ENCODE measurements around the gene VAV3. TPM values are rescaled to one million over a fixed set of nuclear protein-coding genes. Genes with fewer than 3 reads are reported as not detected.
"Not testable (repeated sequence)": the region's sequence is repeated elsewhere in the genome, so short reads cannot be mapped to it uniquely, and the experiment has no call there.

VAV3 gene
- total RNA-seq, 1 donor from 2014 or later = 159 TPM

GRCh38 chr1:107706182-107706581 is 258.8 kb downstream of the VAV3 start:
- no peak for DNase-seq (ENCODE audit: low spot score)
- Mint-ChIP-seq H3K36me3 (ENCODE audit: low read depth, unreplicated experiment) (peaks cover 42% of the 10 kb centered on the region), H3K27me3 (ENCODE audit: unreplicated experiment) (peaks cover 9% of the 10 kb centered on the region), H3K4me1 (ENCODE audit: unreplicated experiment) (peaks cover 4% of the 10 kb centered on the region), H3K4me3 (ENCODE audit: unreplicated experiment) (no peak overlapping the region), H3K27ac (ENCODE audit: unreplicated experiment) (no peak overlapping the region), H3K9me3 (ENCODE audit: unreplicated experiment) (no peaks in the 10 kb centered on the region)
- TF ChIP-seq CTCF (IDR thresholded peaks at IDR 0.05; ENCODE audit: unreplicated experiment) = no peak

- H3K4me1 Mint-ChIP-seq (ENCODE audit: unreplicated experiment) = peaks cover 4% of the 10 kb centered on the region
These were observed 260.1 kb downstream of the VAV3 start for GRCh38 chr1:107704911-107705310.

GRCh38 chr1:107702946-107703571 is 261.9 kb downstream of the VAV3 start:
- DNase-seq (ENCODE audit: low spot score) = no peak
- no peak for TF ChIP-seq CTCF (IDR thresholded peaks at IDR 0.05; ENCODE audit: unreplicated experiment)
- no peak overlapping the region for H3K4me3 Mint-ChIP-seq (ENCODE audit: unreplicated experiment)
- H3K36me3 Mint-ChIP-seq (ENCODE audit: low read depth, unreplicated experiment) = peaks cover 59% of the 10 kb centered on the region
- peaks cover 4% of the 10 kb centered on the region for H3K4me1 Mint-ChIP-seq (ENCODE audit: unreplicated experiment)
- H3K27ac Mint-ChIP-seq (ENCODE audit: unreplicated experiment) = no peak overlapping the region
- peaks cover 15% of the 10 kb centered on the region for H3K27me3 Mint-ChIP-seq (ENCODE audit: unreplicated experiment)
- H3K9me3 Mint-ChIP-seq (ENCODE audit: unreplicated experiment) = no peaks in the 10 kb centered on the region

More at GRCh38 chr1:107704911-107705310, 260.1 kb downstream of the VAV3 start:
- Mint-ChIP-seq H3K27ac (ENCODE audit: unreplicated experiment) (no peak overlapping the region), H3K27me3 (ENCODE audit: unreplicated experiment) (peaks cover 14% of the 10 kb centered on the region), H3K9me3 (ENCODE audit: unreplicated experiment) (no peaks in the 10 kb centered on the region), H3K4me3 (ENCODE audit: unreplicated experiment) (no peak overlapping the region), H3K36me3 (ENCODE audit: low read depth, unreplicated experiment) (peaks cover 53% of the 10 kb centered on the region)
- no peak for DNase-seq (ENCODE audit: low spot score)
- TF ChIP-seq CTCF (IDR thresholded peaks at IDR 0.05; ENCODE audit: unreplicated experiment) = no peak

- peak overlapping the region; percentile 45 for H3K27ac Mint-ChIP-seq (ENCODE audit: unreplicated experiment)
- H3K36me3 Mint-ChIP-seq (ENCODE audit: low read depth, unreplicated experiment) = peaks cover 60% of the 10 kb centered on the region
- not testable (repeated sequence) for H3K4me1 Mint-ChIP-seq (ENCODE audit: unreplicated experiment); DNase-seq (ENCODE audit: low spot score); H3K9me3 Mint-ChIP-seq (ENCODE audit: unreplicated experiment); H3K4me3 Mint-ChIP-seq (ENCODE audit: unreplicated experiment)
- H3K27me3 Mint-ChIP-seq (ENCODE audit: unreplicated experiment) = peaks cover 14% of the 10 kb centered on the region
These were observed 264.3 kb downstream of the VAV3 start for GRCh38 chr1:107700651-107701050.

- peaks cover 66% of the 10 kb centered on the region for H3K36me3 Mint-ChIP-seq (ENCODE audit: low read depth, unreplicated experiment)
- H3K27me3 Mint-ChIP-seq (ENCODE audit: unreplicated experiment) = peaks cover 19% of the 10 kb centered on the region
- no peaks in the 10 kb centered on the region for H3K9me3 Mint-ChIP-seq (ENCODE audit: unreplicated experiment)
- H3K4me3 Mint-ChIP-seq (ENCODE audit: unreplicated experiment) = no peak overlapping the region
- H3K27ac Mint-ChIP-seq (ENCODE audit: unreplicated experiment) = no peak overlapping the region
- peaks cover 8% of the 10 kb centered on the region for H3K4me1 Mint-ChIP-seq (ENCODE audit: unreplicated experiment)
- no peak for TF ChIP-seq CTCF (IDR thresholded peaks at IDR 0.05; ENCODE audit: unreplicated experiment)
- DNase-seq (ENCODE audit: low spot score) = no peak
These were observed 266.8 kb downstream of the VAV3 start for GRCh38 chr1:107698161-107698560.

All from endothelial cell (in vitro differentiated cells).